Anterior cingulate cortex (tissue), 58 donors: ENCODE results near the gene PTK6.
"Not testable (repeated sequence)": the region's sequence is repeated elsewhere in the genome, so short reads cannot be mapped to it uniquely, and the experiment has no call there.

ENCODE experiments used
- DNase-seq, 58 donors: peaks; one replicate each; lab custom pipeline; 2025; lab: John Stamatoyannopoulos, UW

Gene PTK6

DNA sequence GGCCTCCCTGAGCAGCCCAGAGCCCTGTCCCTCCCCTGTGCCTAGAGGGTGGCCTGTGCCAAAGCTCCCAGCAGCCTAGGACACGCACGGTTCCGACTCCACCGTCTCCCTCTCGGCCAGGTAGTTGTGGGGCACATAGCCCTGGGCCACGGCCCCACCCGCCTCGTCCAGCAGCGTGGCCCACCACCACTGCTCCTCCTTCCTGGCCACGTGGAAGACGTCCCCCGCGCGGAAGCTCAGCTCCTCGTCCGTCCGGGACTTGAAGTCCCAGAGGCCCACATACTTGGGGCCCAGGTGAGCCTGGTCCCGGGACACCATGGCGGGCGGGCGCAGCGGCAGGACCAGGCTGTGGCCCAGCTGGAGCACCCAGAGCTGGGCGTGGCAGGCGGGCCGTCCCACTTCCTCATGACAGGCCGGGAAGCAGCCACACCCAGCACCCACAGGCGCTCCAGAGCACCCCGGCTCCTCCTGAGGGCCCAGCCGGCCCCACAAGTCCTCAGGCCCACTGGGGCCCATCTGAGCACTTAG, at the start of gene PTK6:
PTK6 (minus strand) TSS at position 380 of the 528 bp plus-strand sequence; CDS start at position 318, 62 bp downstream.
- no peak for DNase-seq

DNA sequence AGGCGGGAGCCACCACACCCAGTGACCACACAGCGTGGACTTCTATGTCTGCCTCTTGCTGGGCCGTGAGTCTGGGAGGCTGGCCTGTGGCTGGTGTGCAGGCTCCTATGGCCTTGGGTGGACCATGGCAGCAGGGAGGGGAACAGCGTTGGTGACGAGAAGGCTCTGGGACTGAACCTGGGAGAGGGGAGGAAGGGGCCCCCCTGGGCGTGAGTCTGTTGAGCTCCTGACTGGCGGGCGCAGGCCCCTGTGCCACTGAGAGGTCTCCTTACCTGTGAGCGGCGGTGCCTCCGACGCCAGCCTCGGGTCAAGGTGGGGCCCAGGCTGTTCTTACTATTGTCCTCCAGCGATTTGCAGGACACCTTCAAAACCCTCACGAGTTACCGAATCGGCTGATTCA, 49.6 kb upstream of the PTK6 start:
- no peak for DNase-seq

DNA sequence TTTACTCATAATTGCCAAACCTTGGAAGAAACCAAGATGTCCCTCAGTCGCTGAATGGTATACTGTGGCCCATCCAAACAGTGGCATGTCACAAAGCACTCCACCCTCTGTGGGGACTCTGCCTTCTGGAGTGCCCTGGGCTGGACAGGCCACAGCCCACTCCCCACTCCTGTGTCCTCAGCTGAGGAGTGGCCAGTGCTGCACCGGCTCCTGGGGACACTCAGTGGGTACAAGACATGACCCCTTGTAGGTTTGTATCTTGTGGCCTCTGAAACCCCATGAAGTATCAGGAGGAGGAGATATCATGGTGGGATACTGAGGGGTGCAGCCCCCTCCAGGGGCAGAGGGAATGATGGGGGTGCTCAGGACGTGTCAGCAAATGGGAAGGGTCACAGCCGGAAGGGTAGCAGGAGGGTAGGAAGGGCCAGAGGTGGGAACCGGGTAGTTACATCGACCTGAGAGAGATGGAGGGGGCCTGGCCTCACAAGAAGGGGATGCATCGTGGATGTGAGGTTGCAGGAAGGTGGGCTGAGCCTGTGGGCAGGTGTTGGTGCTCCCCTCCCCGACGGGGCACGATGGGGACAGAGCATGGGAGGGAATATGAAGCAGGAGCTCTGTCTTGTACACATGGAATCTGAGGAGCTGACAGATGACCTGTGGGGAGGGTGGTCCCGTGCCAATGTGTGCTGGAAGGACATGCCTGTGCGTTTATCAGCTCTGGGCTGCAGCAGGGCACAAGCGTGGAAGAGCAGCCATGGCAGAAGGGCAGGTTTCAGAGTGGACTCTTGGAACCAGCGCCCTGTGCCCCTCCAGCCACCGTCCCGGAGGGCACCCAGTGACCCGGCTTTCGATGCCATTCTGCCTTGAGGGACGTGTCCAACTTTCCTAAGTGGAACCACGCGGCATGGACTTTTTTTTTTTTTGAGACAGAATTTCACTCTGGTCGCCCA, 48.7 kb upstream of the PTK6 start:
- no peak for DNase-seq

DNA sequence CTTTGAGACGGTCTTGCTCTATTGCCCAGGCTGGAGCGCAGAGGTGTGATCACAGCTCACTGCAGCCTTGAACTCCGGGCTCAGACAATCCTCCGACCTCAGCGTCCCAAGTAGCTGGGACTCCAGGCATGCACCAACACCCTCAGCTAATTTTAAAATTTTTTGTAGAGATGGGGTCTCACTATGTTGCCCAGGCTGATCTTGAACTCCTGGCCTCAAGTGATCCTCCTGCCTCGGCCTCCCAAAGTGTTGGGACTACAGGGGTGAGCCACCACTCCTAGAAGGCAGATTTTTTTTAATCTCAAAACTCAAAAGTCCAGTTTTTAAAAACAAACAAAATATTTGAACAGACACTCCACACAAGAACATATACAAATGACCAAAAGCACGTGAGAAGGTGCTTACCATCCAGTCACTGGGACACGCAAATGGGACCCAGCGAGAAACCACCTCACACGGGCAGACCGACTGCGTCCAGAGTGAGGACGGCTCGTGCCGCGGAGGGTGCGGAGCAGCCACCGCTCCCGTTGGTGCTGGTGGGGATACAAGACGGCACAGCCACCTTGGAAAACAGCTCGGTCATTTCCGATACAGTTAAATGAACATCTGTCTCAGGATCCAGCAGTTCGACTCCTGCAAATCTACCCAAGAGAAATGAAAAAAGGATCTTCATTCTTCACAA, 45.3 kb upstream of the PTK6 start:
- no peak for DNase-seq

DNA sequence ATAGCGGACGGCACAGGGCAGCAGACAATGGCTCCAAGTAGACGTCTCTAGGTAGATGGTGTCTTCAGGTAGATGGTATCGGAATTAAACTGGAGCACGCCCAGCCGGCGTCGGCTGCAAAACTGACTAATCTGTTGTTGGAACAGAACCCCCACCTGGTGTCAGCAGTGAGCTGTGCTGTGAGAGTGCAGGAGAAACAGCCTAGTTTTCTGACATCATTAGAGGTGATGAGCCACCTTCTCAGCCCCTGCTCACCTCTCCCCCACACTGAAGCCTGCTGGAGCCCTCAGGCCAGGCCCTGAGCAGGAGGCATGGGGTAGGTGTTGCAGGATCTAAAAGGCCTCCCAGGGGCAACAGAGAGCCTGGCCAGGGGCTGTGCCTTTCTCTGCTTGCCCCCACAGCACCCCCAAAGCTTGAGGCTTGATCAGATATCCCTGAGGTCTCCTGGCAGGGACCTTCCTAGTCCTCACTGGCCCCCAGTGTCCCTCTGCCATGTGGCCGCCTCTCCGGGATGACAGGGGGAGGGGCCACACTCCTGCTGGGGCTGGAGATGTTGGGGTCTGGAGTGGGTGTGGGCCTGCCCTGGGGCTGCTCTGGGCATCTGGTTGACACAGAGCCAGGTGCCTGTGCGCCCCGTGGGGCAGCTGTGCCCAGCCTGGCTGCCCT, 43.8 kb upstream of the PTK6 start:
- peak in 9 of 58 donors; percentile 7 to 34 (median 20) for DNase-seq

DNA sequence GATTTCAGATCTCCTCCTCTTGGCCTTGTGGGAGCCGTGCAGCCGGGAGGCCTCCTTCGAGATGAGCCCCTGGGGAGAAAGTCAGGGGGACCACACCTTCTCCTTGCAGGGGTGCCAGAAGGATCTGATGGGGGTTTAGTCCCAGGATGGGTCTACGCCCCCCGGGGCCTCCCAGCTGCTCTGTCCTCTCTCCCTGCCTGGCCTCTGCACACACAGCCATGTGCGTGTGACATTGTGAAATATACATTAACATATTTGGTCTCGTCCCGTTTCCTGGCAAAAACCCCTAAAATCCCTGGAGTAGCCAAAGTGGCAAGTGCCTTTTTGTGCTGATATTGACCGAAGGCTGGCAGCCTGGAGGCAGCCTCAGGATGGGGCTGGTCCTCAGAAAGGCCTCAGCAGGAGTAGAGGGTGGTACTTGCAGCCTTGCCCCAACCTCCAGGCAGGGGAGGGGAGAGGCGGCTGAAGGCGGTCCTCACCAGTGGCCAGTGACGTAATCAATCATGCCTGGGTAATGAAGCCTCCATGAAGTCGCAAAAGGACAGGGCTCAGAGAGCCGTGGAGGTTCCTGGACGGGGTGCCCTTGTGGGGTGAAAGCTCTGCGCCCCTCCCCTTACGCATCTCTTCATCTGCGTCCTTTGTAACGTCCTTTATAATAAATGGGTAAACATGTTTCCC, 42.0 kb upstream of the PTK6 start:
- DNase-seq, result no peak

DNA sequence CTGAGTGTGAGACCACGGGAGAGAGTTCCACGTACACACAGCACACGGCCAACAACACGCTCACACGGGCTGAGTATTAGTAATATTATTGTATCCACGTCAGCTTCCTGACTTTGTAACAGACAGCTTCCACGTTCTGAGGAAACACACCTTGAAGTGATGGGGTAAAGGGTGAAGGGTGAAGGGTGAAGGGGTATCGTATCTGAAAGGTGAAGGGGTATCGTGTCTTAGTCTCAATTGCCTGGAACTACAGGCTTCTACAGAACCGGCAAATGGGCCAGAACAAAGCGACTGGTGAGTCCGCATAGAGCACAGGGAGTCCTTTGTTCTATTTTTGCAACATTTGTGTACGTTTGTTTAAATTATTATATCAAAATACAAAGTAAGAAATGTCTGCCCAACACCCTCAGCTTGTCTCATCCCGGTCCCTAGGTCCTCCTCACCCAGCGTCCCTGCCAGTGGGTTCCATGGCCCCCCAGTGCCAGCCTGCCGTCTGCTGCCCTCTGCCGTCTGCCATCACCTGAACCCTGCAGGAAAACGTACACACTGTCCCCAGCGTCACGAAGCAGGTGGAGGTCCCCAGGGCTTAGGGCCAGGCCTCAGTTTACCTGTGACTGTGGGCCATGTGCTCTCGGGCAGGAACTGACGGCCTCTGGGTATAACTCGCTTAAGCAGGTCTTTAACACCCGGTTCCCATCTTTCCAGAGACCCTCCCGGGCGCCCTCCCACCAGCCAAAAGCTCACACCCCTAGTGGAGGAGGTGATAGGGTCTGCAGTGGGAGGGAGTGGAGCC, 41.2 kb upstream of the PTK6 start:
- no peak for DNase-seq

DNA sequence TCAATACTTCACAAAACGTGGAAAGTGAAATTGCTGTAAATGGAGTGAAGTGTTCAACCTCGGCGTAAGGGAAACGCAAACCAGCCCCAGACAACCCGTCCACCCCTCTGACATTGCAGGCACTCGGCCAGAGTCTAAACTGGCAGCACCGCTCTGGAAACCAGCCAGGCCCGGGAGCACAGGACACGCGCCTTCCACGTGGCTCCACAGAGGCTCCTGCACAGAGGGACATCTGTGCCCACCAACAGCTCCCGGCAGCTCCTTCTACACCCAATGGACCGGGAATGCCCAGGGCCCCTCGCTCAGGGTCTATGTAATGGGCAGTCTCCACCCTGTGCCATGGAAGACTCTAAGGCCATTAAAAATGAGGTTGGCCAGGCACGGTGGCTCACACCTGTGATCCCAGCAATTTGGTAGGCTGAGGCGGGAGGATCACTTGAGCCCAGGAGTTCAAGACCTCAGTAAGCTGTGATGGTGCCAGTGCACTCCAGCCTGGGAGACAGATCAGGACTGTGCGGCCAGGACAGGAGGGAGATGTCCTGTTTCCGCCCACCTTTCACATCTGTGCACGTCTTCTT, 40.2 kb upstream of the PTK6 start:
- peak in 38 of 58 donors; percentile 3 to 69 (median 24) for DNase-seq

DNA sequence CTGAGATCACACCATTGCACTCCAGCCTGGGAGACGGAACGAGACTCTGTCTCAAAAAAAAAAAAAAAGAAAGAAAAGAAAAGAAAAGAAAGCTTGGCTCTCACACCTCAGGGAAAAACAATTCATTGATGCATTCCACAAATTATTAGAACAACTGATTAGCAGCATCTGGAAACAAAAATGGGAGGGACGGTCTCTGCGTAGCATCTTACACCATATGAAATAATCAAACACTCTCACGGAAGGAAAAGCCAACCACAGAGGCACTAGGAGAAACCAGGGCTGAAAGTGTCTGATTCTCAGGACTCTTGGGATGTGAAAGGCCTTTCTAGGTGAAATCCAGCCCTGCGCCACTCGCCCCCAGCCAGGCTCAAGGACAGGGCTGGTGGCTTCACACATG, 39.1 kb upstream of the PTK6 start:
- DNase-seq, result no peak

DNA sequence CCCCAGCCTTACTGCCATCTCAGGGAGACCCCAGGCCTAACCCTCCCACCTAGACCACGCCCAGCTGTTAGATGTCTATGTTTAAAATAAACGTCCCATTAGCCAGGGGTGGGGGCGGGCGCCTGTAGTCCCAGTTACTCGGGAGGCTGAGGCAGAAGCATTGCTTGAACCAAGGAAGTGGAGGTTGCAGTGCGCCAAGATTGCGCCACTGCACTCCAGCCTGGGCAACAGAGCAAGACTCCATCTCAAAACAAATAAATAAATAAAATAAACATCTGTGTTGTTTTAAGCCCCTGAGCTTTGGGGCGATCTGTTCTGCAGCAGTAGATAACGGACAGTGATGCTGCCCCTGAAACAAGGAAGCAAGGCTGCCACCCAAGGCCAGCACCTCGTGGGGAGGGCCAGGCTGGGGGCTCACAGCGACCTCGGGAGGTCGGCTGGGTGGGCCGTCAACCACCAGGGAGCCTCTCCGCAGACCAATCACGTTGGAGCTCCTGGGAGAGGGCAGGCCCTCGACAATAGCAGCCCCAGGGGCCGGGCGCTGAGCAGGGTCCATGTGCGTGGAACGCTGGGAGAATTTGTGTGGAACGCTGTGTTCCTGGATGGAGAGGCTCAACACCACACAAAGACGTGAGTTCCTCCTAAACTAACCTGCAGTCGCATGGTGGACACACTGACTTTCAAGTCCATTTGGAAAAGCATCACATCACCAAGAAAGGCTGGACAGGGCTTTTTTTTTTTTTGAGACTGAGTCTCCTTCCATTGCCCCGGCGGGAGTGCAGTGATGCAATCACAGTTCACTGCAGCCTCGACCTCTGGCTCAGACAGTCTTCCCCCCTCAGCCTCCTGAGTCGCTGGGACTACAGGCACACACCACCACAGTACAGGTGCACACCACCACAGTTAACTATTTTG, 37.9 kb upstream of the PTK6 start:
- DNase-seq, result no peak

DNA sequence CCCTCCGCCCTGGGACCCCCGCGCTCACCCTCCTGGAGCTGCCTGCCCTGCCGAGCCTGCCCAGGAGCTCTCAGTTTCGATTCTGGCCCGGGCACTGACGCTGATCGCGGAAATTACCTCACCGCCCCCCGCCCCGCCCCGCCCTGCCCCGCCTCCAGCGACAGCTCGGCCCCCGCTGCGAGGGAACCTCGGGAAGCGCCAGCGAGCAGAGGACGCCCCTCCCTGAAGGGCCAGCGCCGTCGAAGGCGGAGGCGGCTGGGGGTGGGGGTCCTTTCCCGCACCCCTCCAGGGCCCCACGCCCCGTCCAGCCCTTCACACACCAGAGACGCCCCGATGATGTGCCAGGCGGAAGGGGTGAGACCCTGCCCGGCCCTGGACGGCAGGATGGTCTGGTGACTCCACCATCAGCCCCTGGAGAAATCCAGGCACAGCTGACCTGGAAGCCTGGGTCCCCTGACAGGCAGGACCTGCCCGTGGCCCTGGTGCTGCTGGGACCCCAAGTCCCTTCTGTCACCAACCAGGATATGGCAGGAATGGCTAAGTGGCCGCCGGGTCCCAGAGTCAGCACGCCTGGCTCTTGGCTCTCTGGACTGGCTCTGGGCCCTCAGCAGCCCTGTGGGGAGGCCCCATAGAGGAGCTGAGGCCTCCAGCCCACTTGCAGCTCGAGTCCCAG, 37.1 kb upstream of the PTK6 start, which contains the start of gene HELZ2:
HELZ2 (minus strand) TSS at position 84 of the 673 bp plus-strand sequence. CDS start 1,854 bp downstream, outside the sequence.
- peak in 19 of 58 donors; percentile 3 to 49 (median 21) for DNase-seq

DNA sequence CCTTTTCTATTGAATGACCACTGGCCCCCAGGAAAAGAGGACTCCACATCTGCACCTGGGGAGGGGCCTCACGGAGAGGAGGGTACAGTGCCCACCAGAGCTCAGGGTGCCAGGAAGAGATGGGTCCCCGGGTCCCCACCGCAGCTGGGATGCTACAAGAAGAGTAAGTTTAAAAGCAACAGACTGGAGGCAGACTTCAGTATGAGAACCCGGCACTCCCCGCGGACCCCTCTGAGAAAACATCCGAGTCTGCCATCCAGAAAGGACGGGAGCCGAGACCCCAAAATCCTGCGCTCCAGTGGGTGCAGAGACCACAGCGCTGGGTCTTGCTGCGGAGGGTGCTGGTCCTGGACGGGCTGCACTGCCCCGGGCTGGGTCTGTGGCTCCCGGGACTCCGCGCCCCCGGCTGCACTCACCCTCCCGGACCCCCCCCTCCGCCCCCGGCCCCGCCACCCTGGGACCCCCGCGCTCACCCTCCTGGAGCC, 36.5 kb upstream of the PTK6 start:
- DNase-seq, result no peak

DNA sequence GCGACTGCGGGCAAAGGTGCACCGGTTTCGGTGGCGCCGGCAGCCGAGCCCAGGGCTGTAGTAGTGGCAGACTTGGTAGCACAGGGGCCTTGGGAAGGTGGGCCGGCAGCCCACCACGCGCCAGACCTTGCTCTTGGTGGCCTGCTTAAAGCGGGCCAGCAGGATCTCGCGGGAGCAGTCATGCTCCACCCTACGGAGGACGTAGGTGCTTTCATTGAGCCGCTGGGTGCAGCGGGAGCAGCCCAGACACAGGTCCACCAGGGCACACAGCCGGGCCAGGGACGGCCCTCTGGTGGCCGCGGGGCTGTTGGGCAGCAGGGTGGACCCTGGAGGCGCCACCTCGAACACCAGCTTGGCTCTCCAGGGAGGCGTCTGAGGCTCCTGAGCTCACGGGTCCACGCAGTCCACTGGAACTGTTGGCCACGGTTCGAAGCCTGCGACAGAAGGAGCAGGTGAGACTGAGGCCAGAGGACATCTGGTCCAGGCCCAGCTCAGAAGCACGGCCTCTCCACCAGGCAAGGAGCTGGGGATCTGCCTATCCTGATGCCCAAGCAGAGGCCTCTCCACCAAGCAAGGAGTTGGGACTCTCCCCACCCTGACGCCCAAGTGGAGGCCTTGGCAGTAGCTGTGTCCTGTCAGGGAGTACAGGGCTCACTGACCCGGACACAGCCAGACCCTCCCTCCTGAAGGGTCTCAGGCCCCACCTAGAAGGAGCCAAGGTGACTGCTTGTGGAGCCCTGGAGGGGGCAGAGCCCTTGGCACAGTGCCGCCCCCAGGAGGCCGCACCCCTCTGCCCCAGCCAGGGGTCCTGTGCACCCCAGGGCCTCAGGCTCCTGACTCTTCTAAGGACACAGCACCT, 35.8 kb upstream of the PTK6 start:
- DNase-seq, result no peak

DNA sequence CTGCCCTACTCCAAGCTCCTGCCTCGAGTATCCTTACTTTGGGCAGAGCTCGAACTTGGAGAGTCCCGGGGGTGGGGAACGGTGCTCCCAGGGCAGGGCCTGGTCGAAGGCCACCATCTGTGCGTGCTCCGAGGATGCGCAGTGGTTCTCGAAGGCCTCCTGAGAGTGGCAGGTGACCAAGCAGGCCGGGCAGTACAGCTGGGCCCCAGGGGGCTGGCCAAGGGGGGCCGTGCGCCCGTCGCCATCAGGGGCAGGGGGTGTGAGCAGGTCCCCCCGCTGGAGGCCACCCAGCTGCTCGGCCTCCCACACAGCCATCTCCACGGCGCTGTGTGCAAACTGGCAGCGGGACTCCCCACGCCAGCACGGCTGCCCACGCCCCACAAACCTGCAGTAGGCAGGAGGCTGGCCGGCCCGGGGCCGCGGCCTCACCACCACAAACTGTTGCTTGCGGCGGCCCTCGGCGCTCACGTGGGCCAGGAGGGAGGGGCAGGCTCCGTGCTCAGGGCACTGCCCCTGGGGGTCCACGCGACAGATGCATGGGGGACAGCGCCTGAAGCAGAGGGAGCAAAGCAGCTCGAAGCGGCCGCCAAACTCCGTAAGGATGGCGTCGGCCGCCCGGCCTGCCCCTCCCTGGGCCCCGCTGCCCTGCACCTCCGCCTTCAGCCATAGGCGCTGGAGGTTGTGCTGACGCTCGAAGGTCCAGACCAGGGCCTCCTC, 35.1 kb upstream of the PTK6 start:
- DNase-seq, result no peak

DNA sequence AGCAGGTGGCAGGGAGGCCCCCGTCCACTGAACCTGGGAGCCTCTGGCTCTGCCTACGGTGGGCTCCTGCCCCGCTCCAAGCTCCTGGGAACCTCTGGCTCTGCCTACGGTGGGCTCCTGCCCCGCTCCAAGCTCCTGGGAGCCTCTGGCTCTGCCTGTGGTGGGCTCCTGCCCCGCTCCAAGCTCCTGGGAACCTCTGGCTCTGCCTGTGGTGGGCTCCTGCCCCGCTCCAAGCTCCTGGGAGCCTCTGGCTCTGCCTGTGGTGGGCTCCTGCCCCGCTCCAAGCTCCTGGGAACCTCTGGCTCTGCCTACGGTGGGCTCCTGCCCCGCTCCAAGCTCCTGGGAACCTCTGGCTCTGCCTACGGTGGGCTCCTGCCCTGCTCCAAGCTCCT, 33.9 kb upstream of the PTK6 start:
- not testable (repeated sequence) for DNase-seq
